Caki2 (cell line): ENCODE data around the gene EPHB1. TPM values are rescaled to one million over a fixed set of nuclear protein-coding genes. Genes with fewer than 3 reads are reported as not detected.
"Not testable (repeated sequence)": the region's sequence is repeated elsewhere in the genome, so short reads cannot be mapped to it uniquely, and the experiment has no call there.

Experiments used
- DNase-seq: peaks from one replicate; pipeline ENCODE4 v3.0.0-alpha.2; 2015; ENCODE audit warnings: low read depth
- in situ Hi-C: cut with HindIII; loops from 2 replicates; pipeline ENCODE4 v1.10.0; 2016; ENCODE audit warnings: low sequenced_read_pairs, low pct_unique_long_range_greater_than_20kb, mixed read lengths
- total RNA-seq: library from RNA; depleted of rRNA; stranded (reverse); fragments of >200 nt; shearing (Covaris generic); gene quantifications from 2 replicates; pipeline ENCODE4 v1.2.3, GENCODE V29; 2014; ENCODE audit warnings: low replicate concordance

The EPHB1 gene
- total RNA-seq, 1 experiment from 2014 or later = 4.1 TPM

- in situ Hi-C loops = no loop called here
- no peak for DNase-seq
Measured at GRCh38 chr3:134772011-134772410, 23.0 kb upstream of the EPHB1 start.

- in situ Hi-C loops = no loop called here
- DNase-seq = no peak
Measured at GRCh38 chr3:134772591-134772990, 22.5 kb upstream of the EPHB1 start.

GRCh38 chr3:134775831-134776230 is 19.2 kb upstream of the EPHB1 start:
- DNase-seq = no peak
- in situ Hi-C loops = no loop called here

GRCh38 chr3:134776518-134776917 is 18.5 kb upstream of the EPHB1 start:
- in situ Hi-C loops = no loop called here
- DNase-seq = no peak

- no peak for DNase-seq
- in situ Hi-C loops = no loop called here
Measured at GRCh38 chr3:134777341-134777740, 17.7 kb upstream of the EPHB1 start.

GRCh38 chr3:134788283-134788682 is 6.8 kb upstream of the EPHB1 start:
- in situ Hi-C loops, DNase-seq: not testable (repeated sequence)

GRCh38 chr3:134790065-134790464 is 5.0 kb upstream of the EPHB1 start:
- DNase-seq = no peak
- in situ Hi-C loops = no loop called here

- DNase-seq = no peak
- in situ Hi-C loops = no loop called here
Measured at GRCh38 chr3:134791992-134792391, 3.1 kb upstream of the EPHB1 start.

GRCh38 chr3:134792700-134793099 is 2.4 kb upstream of the EPHB1 start:
- in situ Hi-C loops = no loop called here
- DNase-seq = no peak

GRCh38 chr3:134793562-134793961 is 1.5 kb upstream of the EPHB1 start:
- in situ Hi-C loops = no loop called here
- DNase-seq = no peak

GRCh38 chr3:134794323-134794722 is 737 bp upstream of the EPHB1 start:
- DNase-seq = no peak
- in situ Hi-C loops = no loop called here

- in situ Hi-C loops = no loop called here
- DNase-seq = peak; percentile 51
Measured at GRCh38 chr3:134795746-134796280, 753 bp downstream of the EPHB1 start.

GRCh38 chr3:134796281-134797056 is 1.4 kb downstream of the EPHB1 start:
- in situ Hi-C loops = no loop called here
- DNase-seq = peak; percentile 43

GRCh38 chr3:134797057-134797740 is 2.1 kb downstream of the EPHB1 start:
- in situ Hi-C loops = no loop called here
- no peak for DNase-seq

- DNase-seq = no peak
- in situ Hi-C loops = no loop called here
Measured at GRCh38 chr3:134797741-134798451, 2.8 kb downstream of the EPHB1 start.

GRCh38 chr3:134798681-134799311 is 3.7 kb downstream of the EPHB1 start:
- in situ Hi-C loops = no loop called here
- DNase-seq = no peak

- in situ Hi-C loops = no loop called here
- peak; percentile 35 for DNase-seq
Measured at GRCh38 chr3:134799393-134799792, 4.3 kb downstream of the EPHB1 start.

GRCh38 chr3:134801204-134801958 is 6.3 kb downstream of the EPHB1 start:
- DNase-seq = no peak
- in situ Hi-C loops = no loop called here
